BJ (cell line): ENCODE results near the gene GARIN1A. TPM values are rescaled to one million over a fixed set of nuclear protein-coding genes. Genes with fewer than 3 reads are reported as not detected.
"Not testable (repeated sequence)": the region's sequence is repeated elsewhere in the genome, so short reads cannot be mapped to it uniquely, and the experiment has no call there.

Experiments
- CTCF ChIA-PET: fragments of 350-600 bp; formaldehyde crosslinking; extraction: SDS; loops from one replicate; lab custom pipeline; 2021; ENCODE audit warnings: antibody characterized with exemption, inconsistent platforms; lab: Yijun Ruan, JAX
- POLR2A ChIA-PET: fragments of 300-600 bp; sonication (Branson Sonifier 250); formaldehyde crosslinking; extraction: SDS; loops from one replicate; lab custom pipeline; 2021; ENCODE audit warnings: antibody characterized with exemption; lab: Charles Lee
- DNase-seq: peaks from one replicate; pipeline ENCODE4 v3.0.0-alpha.2; 2011; ENCODE audit warnings: low read depth
- H3K27me3 ChIP-seq: 2 replicates; pipeline ENCODE4 v1.6.0; 2011; ENCODE audit warnings: low read length; ENCODE audit not compliant: control insufficient read depth, insufficient read depth
- H3K36me3 ChIP-seq: 2 replicates; pipeline ENCODE4 v1.5.1; 2011; ENCODE audit warnings: low read length; ENCODE audit not compliant: control insufficient read depth, insufficient read depth
- H3K4me3 ChIP-seq: 2 replicates; pipeline ENCODE4 v1.5.1; 2011; ENCODE audit warnings: low read depth, mild to moderate bottlenecking, control low read depth, low read length
- CTCF ChIP-seq: IDR thresholded peaks from 2 replicates; pipeline ENCODE4 v1.5.1; 2011; ENCODE audit warnings: low read depth, mild to moderate bottlenecking, control low read depth, inconsistent platforms, low read length, moderate library complexity; ENCODE audit not compliant: insufficient read depth
- polyA plus RNA-seq: library from polyadenylated mRNA; depleted of rRNA; stranded (reverse); fragments of >200 nt; gene quantifications from 2 replicates; pipeline ENCODE4 v1.2.3, GENCODE V29; 2011

The GARIN1A gene
- polyA plus RNA-seq, 1 experiment: 0.94 TPM

- Histone ChIP-seq H3K4me3 (no peak overlapping the region), H3K27me3 (no peaks in the 10 kb centered on the region), H3K36me3 (no peaks in the 10 kb centered on the region; the same call in 1 of the 2 replicates)
- ChIA-PET CTCF (interaction anchor here (1.9 kb wide), 1 partner anchor 12 kb away, joined by 6 read pairs; the partner anchor contains the start of gene GARIN1A), POLR2A (interaction anchor here (0.5 kb wide), 1 partner anchor 166 kb away, joined by 3 read pairs; no protein-coding TSS in a partner anchor)
- TF ChIP-seq CTCF: no peak
- DNase-seq: no peak
These were observed 11.5 kb upstream of the GARIN1A start for GRCh38 chr7:128660596-128660995.

GRCh38 chr7:128661446-128661845, 10.6 kb upstream of the GARIN1A start:
- POLR2A ChIA-PET: interaction anchor here (0.5 kb wide), 1 partner anchor 166 kb away, joined by 3 read pairs; no protein-coding TSS in a partner anchor
- CTCF ChIA-PET: interaction anchor here (1.3 kb wide), 1 partner anchor 11 kb away, joined by 6 read pairs; the partner anchor contains the start of gene GARIN1A

GRCh38 chr7:128662091-128662490, 10.0 kb upstream of the GARIN1A start:
- Histone ChIP-seq H3K4me3 (no peak overlapping the region), H3K36me3 (no peaks in the 10 kb centered on the region; the same call in 1 of the 2 replicates), H3K27me3 (no peaks in the 10 kb centered on the region)
- ChIA-PET POLR2A (no interaction called here), CTCF (interaction anchor here (1.3 kb wide), 1 partner anchor 11 kb away, joined by 6 read pairs; the partner anchor contains the start of gene GARIN1A)
- no peak for DNase-seq
- no peak for TF ChIP-seq CTCF

More at GRCh38 chr7:128661446-128661845, 10.6 kb upstream of the GARIN1A start:
- no peak overlapping the region for H3K4me3 ChIP-seq
- no peak for DNase-seq
- no peak for TF ChIP-seq CTCF
- no peaks in the 10 kb centered on the region for H3K27me3 ChIP-seq
- no peaks in the 10 kb centered on the region; the same call in 1 of the 2 replicates for H3K36me3 ChIP-seq

GRCh38 chr7:128663223-128663622, 8.9 kb upstream of the GARIN1A start:
- H3K36me3 ChIP-seq, POLR2A ChIA-PET, DNase-seq, H3K4me3 ChIP-seq, H3K27me3 ChIP-seq, CTCF ChIA-PET: not testable (repeated sequence)

GRCh38 chr7:128665057-128665456, 7.0 kb upstream of the GARIN1A start:
- no peak overlapping the region for H3K4me3 ChIP-seq
- POLR2A ChIA-PET: no interaction called here
- no peaks in the 10 kb centered on the region for H3K36me3 ChIP-seq
- CTCF ChIA-PET: no interaction called here
- DNase-seq: no peak
- TF ChIP-seq CTCF: no peak
- no peaks in the 10 kb centered on the region for H3K27me3 ChIP-seq

GRCh38 chr7:128666200-128666599, 5.9 kb upstream of the GARIN1A start:
- Histone ChIP-seq H3K36me3 (no peaks in the 10 kb centered on the region), H3K27me3 (no peaks in the 10 kb centered on the region), H3K4me3 (no peak overlapping the region)
- peak; percentile 36 for TF ChIP-seq CTCF
- no peak for DNase-seq
- CTCF ChIA-PET: interaction anchor here (0.6 kb wide), 1 partner anchor 239 kb away, joined by 3 read pairs; no protein-coding TSS in a partner anchor
- POLR2A ChIA-PET: no interaction called here
